ENCODE results near the gene DOCK9.

- TF ChIP-seq CTCF (IDR thresholded peaks at IDR 0.05; ENCODE audit: poor library complexity) (no peak), EZH2 (IDR thresholded peaks at IDR 0.05; ENCODE audit: borderline replicate concordance) (no peak), EZH2phosphoT487 (IDR thresholded peaks at IDR 0.05; ENCODE audit: low read depth, severe bottlenecking, unreplicated experiment) (no peak)
These were observed 10.4 kb downstream of the DOCK9 start for GRCh38 chr13:98967491-98967890.

Data from hepatocyte (in vitro differentiated cells).